HG03064 (cell line): ENCODE data around the gene PPP2R5A.
"Not testable (repeated sequence)": the region's sequence is repeated elsewhere in the genome, so short reads cannot be mapped to it uniquely, and the experiment has no call there.

Source experiments
- ATAC-seq: cut with Tn5 transposase; IDR thresholded peaks from one replicate; pipeline ENCODE4 v1.9.1; 2021; ENCODE audit warnings: low read depth; ENCODE audit not compliant: unreplicated experiment

The PPP2R5A gene

GRCh38 chr1:212351588-212352362 lies 66.6 kb downstream of the PPP2R5A start:
- ATAC-seq = no peak

DNA sequence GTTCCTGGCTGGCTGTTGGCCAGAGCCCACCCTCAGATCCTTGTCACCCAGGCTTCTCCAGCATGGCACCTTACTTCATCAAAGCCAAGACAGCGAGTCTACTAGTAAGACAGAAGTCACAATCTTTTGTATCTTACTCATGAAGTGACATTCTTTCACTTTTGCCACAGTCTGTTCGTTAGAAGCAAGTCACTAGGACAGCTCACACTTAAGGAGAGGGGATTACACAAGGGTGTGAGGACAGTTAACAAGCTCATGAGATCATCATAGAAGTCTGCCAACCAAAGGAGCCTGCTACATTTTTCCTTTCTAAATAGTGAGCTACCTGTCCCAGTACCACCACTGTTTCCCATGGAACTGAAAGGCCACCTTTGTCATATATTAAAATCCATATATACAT lies 68.0 kb downstream of the PPP2R5A start:
- ATAC-seq = no peak

GRCh38 chr1:212354464-212354863 lies 69.3 kb downstream of the PPP2R5A start:
- no peak for ATAC-seq

- ATAC-seq = no peak
Measured at GRCh38 chr1:212355230-212355969, 70.2 kb downstream of the PPP2R5A start.

- ATAC-seq = no peak
Measured at GRCh38 chr1:212359794-212360479, 74.7 kb downstream of the PPP2R5A start.

DNA sequence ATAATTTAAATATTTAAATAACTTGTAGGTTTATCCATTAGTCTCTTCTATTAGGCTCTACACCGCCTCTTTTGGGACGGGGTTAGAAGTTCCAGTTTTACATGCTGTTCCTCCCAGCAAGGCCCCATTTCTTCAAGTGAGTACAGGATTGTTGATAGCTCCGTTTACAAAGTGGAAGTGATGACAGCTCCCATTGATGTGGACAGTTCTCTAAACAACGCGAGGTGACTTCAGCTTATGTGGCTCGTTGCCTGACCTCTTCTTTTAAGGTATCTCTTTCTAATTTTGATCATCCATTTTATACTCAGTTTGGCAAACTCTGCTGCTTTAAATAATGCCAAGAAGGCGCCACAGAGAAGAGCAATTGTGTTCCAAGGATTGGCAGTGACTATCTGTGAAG lies 79.8 kb downstream of the PPP2R5A start:
- ATAC-seq = no peak

GRCh38 chr1:212366901-212367300 lies 81.7 kb downstream of the PPP2R5A start:
- ATAC-seq = no peak

DNA sequence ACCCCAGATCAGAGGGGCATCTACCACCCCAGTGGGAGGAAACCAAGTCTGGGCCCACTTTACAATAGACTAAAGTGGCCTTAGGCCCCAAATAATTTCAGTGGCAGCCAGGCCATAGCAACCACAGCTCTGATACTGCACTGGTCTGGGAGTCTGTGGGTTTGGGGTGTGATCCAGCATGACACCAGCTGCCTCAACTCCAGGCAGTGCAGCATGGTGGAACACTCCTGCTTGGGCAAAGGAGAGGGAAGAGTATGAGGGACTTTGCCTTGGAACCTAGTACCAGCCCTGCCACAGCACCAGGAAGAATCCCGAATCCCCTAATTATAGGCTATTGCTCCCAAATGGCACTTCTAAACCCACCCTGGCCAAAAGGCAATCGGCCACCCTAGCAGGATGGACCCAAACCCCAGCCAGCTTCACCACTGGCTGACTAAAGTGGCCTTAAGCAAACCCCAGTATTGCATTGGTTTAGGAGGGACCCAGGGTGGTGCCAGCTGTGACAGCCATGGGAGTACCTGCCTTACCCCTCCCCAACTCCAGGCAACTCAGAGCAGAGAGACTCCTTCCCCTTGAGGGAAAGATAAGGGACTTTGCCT lies 82.4 kb downstream of the PPP2R5A start:
- ATAC-seq = no peak

DNA sequence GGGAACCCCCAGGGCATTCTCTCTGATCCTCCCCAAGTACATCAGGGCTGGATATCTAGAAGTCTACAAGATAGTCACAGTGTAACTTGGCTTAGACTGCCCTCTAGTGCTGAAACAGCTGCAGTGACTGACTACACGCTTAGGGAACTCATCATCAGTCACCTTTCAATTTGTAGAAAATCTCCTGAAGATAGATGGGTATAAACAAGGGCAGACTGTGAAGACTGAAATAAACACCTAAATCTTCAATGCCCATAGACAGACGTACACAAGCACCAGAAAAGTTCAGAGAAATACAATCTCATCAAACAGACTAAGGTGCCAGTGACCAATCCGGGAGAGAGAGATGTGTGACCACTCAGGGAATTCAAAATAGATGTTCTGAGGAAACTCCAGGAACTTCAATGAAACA lies 82.9 kb downstream of the PPP2R5A start:
- no peak for ATAC-seq

DNA sequence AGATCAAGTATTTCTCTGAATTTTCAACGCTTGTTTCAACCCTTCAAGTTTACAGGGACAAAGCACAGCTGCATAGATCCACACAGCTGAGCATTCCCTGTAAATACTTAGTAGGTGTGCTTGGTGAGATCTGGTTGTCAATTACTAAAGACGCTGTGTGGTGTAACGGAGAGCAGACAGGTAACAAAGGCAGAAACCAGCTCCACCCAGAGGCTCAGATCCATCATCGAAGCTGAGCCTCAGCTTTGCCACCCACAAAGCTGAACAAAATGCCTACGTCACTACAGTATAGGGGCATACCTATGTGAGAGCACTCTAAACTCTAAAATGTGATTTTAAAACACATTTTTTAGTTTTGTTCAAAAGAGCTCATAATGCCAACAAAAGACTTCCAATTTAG lies 90.8 kb downstream of the PPP2R5A start:
- ATAC-seq = no peak

DNA sequence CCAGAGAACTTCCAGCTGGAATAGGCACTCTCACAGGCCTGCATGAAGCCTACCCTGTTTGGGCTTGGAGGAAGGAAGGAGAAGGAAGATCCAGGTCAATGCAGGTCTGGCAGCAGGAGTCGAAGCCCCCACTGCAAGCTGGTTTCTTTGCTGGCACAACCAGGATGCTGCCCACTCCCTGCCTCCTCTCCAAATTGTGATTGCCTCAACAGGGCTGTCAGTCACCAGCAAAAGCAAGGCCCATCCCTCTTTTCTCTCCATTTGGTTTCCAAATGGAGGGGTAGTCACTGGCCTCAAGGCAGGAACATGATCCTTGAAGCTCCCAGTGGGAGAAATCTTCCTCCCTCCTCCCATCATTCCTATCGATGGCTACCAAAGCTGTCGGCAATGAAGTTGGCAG lies 92.4 kb downstream of the PPP2R5A start:
- ATAC-seq = no peak

- no peak for ATAC-seq
Measured at GRCh38 chr1:212379366-212379765, 94.2 kb downstream of the PPP2R5A start.

GRCh38 chr1:212381397-212382035 lies 96.3 kb downstream of the PPP2R5A start:
- no peak for ATAC-seq

GRCh38 chr1:212386029-212386428 lies 100.8 kb downstream of the PPP2R5A start:
- no peak for ATAC-seq

DNA sequence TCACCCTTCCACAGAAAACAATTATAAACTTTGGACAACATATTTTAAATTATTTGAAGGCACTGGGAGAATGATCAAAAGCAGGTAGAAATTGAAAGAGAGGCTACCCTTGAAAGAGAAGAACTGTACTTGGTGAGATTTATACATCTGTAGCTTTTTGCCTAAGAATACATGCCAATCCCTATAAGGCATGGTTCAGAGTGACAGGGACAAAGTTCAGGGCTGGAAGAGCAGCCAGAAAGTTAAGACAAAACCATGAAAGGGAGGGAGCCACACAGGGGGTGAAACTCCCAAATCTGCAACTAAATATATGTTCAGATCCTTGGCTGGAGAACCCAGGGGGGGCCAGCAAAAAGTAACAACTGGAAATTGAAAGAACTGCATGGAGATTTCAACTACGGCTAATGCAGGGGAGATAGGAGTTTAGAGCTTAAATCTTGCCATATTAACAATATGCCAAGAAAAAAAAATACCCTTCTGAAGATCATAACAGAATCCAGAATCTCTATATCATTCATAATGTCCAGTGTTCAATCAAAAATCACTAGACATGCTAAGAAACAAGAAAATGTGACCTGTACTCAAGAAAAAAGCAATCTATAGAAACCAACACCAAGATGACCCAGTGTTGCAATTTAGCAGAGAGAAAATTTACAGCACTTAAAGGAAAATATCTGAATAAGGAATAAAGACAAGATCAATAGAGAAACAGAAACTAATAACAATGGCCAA lies 103.9 kb downstream of the PPP2R5A start:
- ATAC-seq = no peak

GRCh38 chr1:212395678-212396437 lies 110.6 kb downstream of the PPP2R5A start:
- not testable (repeated sequence) for ATAC-seq

GRCh38 chr1:212396638-212397037 lies 111.4 kb downstream of the PPP2R5A start:
- no peak for ATAC-seq

DNA sequence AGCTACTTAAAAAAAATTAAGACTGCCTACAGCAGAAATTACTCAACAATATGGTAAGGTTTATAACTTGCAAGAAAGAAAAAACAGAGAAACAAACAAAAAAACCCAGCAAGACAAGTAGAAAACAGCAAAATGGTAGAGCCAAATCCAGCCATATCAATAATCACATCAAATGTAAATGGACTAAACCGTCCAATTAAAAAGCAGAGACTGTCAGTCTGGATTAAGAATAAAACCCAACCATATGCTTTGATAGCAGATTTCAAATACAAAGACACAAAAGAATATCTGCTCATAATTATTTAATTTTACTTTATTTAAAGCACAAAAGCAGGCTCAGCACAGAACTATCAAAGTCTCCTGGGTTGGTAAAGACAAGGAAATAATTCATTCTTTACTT lies 112.0 kb downstream of the PPP2R5A start:
- no peak for ATAC-seq

DNA sequence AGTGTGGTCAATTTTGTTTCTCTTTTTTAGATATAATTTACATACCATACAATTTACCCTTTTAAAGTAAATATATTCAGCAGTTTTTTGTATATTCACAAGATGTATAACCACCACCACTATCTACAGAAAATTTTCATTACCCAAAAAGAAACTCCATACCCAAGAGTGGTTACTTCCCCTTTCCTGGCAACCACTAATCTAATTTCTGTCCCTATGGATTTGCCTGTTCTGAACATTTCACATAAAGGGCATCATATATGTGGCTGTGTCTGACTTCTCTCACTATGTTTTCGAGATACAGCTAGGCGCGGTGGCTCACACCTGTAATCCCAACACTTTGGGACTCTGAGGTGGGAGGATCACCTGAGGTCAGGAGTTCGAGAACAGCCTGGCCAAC lies 115.8 kb downstream of the PPP2R5A start:
- ATAC-seq = no peak
